OCI-LY1 (cell line): Measurements from ENCODE around the gene LSMEM2.

Source experiments
- H2AFZ ChIP-seq: fragments of 200-600 bp; sonication (generic), shearing (Covaris generic); 2 replicates; pipeline ENCODE4 v1.6.0; 2014; ENCODE audit warnings: antibody characterized with exemption, mild to moderate bottlenecking, low read length
- H3F3A ChIP-seq: fragments of 200-600 bp; sonication (generic), shearing (Covaris generic); 2 replicates; pipeline ENCODE4 v1.6.0; 2014; ENCODE audit warnings: mild to moderate bottlenecking, antibody characterized with exemption, low read length, moderate library complexity; ENCODE audit not compliant: insufficient read depth
- H3K27ac ChIP-seq: fragments of 200-600 bp; sonication (generic); 2 replicates; pipeline ENCODE4 v1.5.1; 2014; ENCODE audit warnings: low read length, mixed run types, mild to moderate bottlenecking, low read depth; ENCODE audit not compliant: poor library complexity, severe bottlenecking
- H3K27me3 ChIP-seq: fragments of 200-600 bp; sonication (generic); 2 replicates; pipeline ENCODE4 v1.6.0; 2014; ENCODE audit warnings: antibody characterized with exemption, mild to moderate bottlenecking, low read length, moderate library complexity; ENCODE audit not compliant: insufficient read depth
- H3K36me3 ChIP-seq: fragments of 200-600 bp; sonication (generic); 2 replicates; pipeline ENCODE4 v1.6.1; 2014; ENCODE audit warnings: mild to moderate bottlenecking, antibody characterized with exemption, low read length, moderate library complexity, mixed read lengths; ENCODE audit not compliant: insufficient read depth
- H3K4me1 ChIP-seq: fragments of 200-600 bp; sonication (generic); 2 replicates; pipeline ENCODE4 v1.5.1; 2014; ENCODE audit warnings: mild to moderate bottlenecking, low read length, moderate library complexity; ENCODE audit not compliant: insufficient read depth, severe bottlenecking
- H3K4me2 ChIP-seq: fragments of 200-600 bp; sonication (generic), shearing (Covaris generic); 2 replicates; pipeline ENCODE4 v1.6.1; 2014; ENCODE audit warnings: low read length
- H3K4me3 ChIP-seq: fragments of 200-600 bp; sonication (generic); 2 replicates; pipeline ENCODE4 v1.5.1; 2014; ENCODE audit warnings: low read length, low read depth, mild to moderate bottlenecking, mixed read lengths; ENCODE audit not compliant: poor library complexity, severe bottlenecking
- H3K79me2 ChIP-seq: fragments of 200-600 bp; shearing (Covaris generic); 2 replicates; pipeline ENCODE4 v1.6.1; 2016; ENCODE audit warnings: mixed run types, low read length, mixed read lengths; ENCODE audit not compliant: insufficient read depth
- H3K9ac ChIP-seq: fragments of 200-600 bp; sonication (generic), shearing (Covaris generic); 2 replicates; pipeline ENCODE4 v1.6.1; 2014; ENCODE audit warnings: mild to moderate bottlenecking, low read length, mixed read lengths
- H3K9me2 ChIP-seq: fragments of 200-600 bp; sonication (generic), shearing (Covaris generic); 2 replicates; pipeline ENCODE4 v1.6.1; 2014; ENCODE audit warnings: low read depth, mild to moderate bottlenecking, low read length, mixed read lengths
- H3K9me3 ChIP-seq: fragments of 200-600 bp; shearing (Covaris generic); 2 replicates; pipeline ENCODE4 v1.6.1; 2014; ENCODE audit warnings: low read length, mixed read lengths
- H4K20me1 ChIP-seq: fragments of 200-600 bp; sonication (generic), shearing (Covaris generic); 2 replicates; pipeline ENCODE4 v1.6.0; 2016; ENCODE audit warnings: mild to moderate bottlenecking, low read length; ENCODE audit not compliant: insufficient read depth
- EZH2 ChIP-seq: fragments of 200-600 bp; sonication (generic), shearing (Covaris generic); IDR thresholded peaks from 2 replicates; pipeline ENCODE4 v1.8.0; 2017; ENCODE audit warnings: borderline replicate concordance, mixed run types, mild to moderate bottlenecking, antibody characterized with exemption, low read length, moderate library complexity, mixed read lengths
- TF ChIP-seq, protein P1 (sequence below): fragments of 200-600 bp; sonication (generic), shearing (Covaris generic); IDR thresholded peaks from 2 replicates; pipeline ENCODE4 v1.5.1; 2017; ENCODE audit warnings: mild to moderate bottlenecking, antibody characterized with exemption, low read length, moderate library complexity, mixed read lengths

The LSMEM2 gene

DNA sequence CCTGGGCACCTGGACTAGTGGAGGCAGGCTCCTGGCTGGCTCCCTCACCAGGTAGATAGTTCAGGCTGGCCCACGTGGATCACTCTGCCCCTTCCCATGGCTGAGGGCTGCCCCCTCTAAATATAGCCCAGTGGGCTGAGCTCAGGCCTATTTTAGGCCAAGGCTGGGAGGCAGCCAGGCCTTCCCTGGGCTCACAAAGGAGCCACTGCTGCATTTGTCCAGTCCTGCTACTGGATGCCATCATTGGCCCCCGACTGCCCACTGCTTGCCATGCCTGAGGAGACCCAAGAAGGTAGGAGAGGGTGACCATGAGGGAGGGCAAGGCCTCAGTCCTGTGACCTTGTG lies at the start of gene LSMEM2:
TSS of gene LSMEM2 (plus strand) at position 208 of the 345 bp plus-strand sequence. CDS start at position 235, 27 bp downstream.
- H3K9ac ChIP-seq, result no peak within 1 kb of the TSS
- H3F3A ChIP-seq, result no peaks in the 10 kb centered on the region
- TF ChIP-seq EZH2, result no peak
- TF ChIP-seq, protein P1, sequence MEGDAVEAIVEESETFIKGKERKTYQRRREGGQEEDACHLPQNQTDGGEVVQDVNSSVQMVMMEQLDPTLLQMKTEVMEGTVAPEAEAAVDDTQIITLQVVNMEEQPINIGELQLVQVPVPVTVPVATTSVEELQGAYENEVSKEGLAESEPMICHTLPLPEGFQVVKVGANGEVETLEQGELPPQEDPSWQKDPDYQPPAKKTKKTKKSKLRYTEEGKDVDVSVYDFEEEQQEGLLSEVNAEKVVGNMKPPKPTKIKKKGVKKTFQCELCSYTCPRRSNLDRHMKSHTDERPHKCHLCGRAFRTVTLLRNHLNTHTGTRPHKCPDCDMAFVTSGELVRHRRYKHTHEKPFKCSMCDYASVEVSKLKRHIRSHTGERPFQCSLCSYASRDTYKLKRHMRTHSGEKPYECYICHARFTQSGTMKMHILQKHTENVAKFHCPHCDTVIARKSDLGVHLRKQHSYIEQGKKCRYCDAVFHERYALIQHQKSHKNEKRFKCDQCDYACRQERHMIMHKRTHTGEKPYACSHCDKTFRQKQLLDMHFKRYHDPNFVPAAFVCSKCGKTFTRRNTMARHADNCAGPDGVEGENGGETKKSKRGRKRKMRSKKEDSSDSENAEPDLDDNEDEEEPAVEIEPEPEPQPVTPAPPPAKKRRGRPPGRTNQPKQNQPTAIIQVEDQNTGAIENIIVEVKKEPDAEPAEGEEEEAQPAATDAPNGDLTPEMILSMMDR, result no peak
- H3K9me2 ChIP-seq, result no peaks in the 10 kb centered on the region
- no peaks in the 10 kb centered on the region for H3K9me3 ChIP-seq
- no peak within 1 kb of the TSS for H3K27ac ChIP-seq
- H3K4me3 ChIP-seq, result no peak within 1 kb of the TSS
- H3K4me1 ChIP-seq, result no peaks in the 10 kb centered on the region
- H4K20me1 ChIP-seq, result no peaks in the 10 kb centered on the region
- H2AFZ ChIP-seq, result no peak within 1 kb of the TSS
- H3K4me2 ChIP-seq, result no peak within 1 kb of the TSS
- H3K27me3 ChIP-seq, result no peaks in the 10 kb centered on the region
- H3K79me2 ChIP-seq, result no peaks in the 10 kb centered on the region
- no peaks in the 10 kb centered on the region for H3K36me3 ChIP-seq

DNA sequence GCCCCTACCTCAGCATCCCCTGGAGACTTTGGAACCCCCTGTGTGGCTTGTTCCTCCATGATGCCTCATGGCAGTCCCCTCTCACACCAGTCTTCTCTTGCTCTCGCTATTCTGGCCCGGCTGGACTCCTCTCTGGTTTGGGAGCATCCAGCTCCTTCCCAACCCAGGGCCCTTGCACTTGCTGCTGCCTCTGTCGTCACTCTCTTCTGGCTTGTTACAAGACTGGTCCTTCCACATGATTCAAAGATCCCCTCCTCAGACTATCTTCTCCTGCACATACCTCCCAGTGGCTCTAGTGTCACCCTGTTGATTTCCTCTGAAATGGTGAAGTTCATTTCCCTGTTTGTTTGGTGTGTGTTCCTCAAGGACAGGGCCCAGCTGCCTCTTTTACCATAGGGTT lies 49.4 kb upstream of the LSMEM2 start:
- no peak overlapping the region for H2AFZ ChIP-seq
- no peaks in the 10 kb centered on the region for H3K9me2 ChIP-seq
- peaks cover 32% of the 10 kb centered on the region for H3K4me1 ChIP-seq
- no peaks in the 10 kb centered on the region for H3K36me3 ChIP-seq
- H3K4me3 ChIP-seq, result no peak overlapping the region
- H3K79me2 ChIP-seq, result no peaks in the 10 kb centered on the region
- H3F3A ChIP-seq, result no peaks in the 10 kb centered on the region
- no peaks in the 10 kb centered on the region for H3K27me3 ChIP-seq
- H4K20me1 ChIP-seq, result no peaks in the 10 kb centered on the region
- TF ChIP-seq, protein P1, result no peak
- no peak for TF ChIP-seq EZH2
- no peak overlapping the region for H3K4me2 ChIP-seq
- H3K9ac ChIP-seq, result no peak overlapping the region
- no peaks in the 10 kb centered on the region for H3K9me3 ChIP-seq
- H3K27ac ChIP-seq, result no peak overlapping the region

DNA sequence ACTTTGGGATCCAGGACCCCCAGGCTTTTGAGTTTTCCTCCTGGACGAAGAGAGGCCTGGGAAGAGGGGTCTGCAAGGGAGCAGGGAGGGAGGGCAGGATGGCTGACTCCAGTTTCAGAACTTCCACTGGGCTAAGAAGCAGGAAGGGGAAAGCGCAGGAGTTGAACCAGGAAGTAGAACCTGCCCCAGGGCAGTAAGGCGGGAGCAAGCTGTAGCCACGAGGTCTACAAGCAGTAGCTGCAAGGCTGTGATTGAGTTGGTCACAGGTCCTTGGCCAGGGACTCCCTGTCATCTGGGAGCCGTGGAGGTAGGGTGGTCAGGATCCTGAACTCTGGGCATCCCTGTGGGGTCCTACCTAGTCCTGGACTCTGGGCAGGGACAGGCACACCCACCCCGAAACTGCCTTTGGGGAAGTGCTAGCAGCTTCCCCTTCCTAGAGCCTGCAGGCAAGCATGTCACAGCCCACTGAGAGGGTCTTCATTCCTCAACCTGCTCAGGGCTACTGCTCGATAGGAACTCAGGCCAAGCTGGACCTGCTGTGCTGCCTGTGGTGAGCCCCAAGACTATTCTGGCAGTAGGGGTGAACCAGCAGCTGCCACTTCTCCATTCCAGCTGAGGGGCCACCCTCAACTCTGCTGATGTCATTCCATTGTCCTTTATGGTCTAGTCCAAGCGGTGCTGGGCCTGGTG lies 48.6 kb upstream of the LSMEM2 start:
- no peaks in the 10 kb centered on the region for H3K9me2 ChIP-seq
- H3K4me1 ChIP-seq, result peaks cover 36% of the 10 kb centered on the region
- no peaks in the 10 kb centered on the region for H3K27me3 ChIP-seq
- H4K20me1 ChIP-seq, result no peaks in the 10 kb centered on the region
- H2AFZ ChIP-seq, result no peak overlapping the region
- H3K4me3 ChIP-seq, result no peak overlapping the region
- no peak overlapping the region for H3K9ac ChIP-seq
- H3K9me3 ChIP-seq, result no peaks in the 10 kb centered on the region
- no peaks in the 10 kb centered on the region for H3K79me2 ChIP-seq
- no peaks in the 10 kb centered on the region for H3F3A ChIP-seq
- H3K4me2 ChIP-seq, result no peak overlapping the region
- H3K27ac ChIP-seq, result no peak overlapping the region
- no peak for TF ChIP-seq EZH2
- TF ChIP-seq, protein P1, result no peak
- no peaks in the 10 kb centered on the region for H3K36me3 ChIP-seq
